SK-N-MC (cell line): ENCODE results near the gene GRP.

Source experiments
- EZH2 ChIP-seq: fragments of 200-600 bp; sonication (generic); IDR thresholded peaks from one replicate; pipeline ENCODE4 v1.6.1; 2017; ENCODE audit warnings: antibody characterized with exemption
- FOXP2 ChIP-seq: optimal IDR thresholded peaks from 2 replicates; pipeline ENCODE3; 2011; ENCODE audit warnings: mild to moderate bottlenecking, moderate library complexity; ENCODE audit not compliant: insufficient read depth; ENCODE audit errors: extremely low read length, control extremely low read depth
- POLR2AphosphoS5 ChIP-seq: IDR thresholded peaks from 2 replicates; pipeline ENCODE4 v1.6.1; 2012; ENCODE audit warnings: mild to moderate bottlenecking, low read depth, low read length, borderline replicate concordance

DNA sequence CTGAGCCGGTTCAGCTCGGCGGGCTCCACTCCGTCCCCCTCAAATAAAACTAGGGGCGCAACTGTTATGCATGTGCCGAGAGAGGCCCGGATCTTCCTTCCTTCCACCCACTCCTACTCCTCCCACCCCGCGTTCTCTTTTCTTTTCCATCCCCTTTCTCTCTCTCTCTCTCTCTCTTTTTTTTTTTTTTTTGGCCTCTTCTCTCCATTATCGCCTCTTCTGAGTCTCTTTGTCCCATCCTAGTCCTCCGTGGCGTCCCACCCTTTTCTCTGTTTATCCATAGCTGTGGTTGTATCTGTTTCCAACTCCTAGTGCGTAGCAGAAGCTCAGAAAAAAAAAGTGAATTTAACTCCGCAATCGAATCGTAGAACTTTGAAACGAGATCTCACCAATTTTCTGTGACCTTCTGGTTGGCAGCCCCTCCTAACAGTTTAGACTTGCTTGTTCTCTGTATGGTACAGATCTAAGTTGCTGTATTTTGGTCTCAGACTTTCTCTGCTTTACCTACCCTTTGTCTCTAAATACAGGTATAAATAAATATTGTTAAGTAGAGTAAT is 49.7 kb downstream of the GRP start:
- TF ChIP-seq EZH2 = no peak
- no peak for TF ChIP-seq POLR2AphosphoS5
- TF ChIP-seq FOXP2 = no peak
